Measurements from ENCODE around the gene LYSMD3.

DNA sequence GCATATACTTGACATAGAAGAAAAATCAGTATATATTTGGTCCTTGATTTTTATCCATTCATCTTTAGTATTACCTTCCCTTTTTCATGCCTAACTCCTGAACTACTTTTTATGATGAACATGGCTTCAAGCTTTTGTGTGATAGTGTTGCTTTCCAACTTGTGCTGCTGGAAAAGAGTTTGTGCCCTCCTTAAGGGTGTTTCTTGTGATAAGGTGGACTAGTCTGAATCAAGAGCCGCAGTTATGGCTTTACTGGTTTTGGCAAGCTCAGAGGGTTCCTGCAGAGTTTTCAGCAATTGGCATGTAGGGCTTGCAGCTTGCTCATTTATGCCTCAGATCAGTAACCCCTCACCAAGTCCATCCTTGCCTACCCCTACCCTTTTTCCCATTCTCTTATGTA, 34.2 kb downstream of the LYSMD3 start:
- TF ChIP-seq, protein P1, sequence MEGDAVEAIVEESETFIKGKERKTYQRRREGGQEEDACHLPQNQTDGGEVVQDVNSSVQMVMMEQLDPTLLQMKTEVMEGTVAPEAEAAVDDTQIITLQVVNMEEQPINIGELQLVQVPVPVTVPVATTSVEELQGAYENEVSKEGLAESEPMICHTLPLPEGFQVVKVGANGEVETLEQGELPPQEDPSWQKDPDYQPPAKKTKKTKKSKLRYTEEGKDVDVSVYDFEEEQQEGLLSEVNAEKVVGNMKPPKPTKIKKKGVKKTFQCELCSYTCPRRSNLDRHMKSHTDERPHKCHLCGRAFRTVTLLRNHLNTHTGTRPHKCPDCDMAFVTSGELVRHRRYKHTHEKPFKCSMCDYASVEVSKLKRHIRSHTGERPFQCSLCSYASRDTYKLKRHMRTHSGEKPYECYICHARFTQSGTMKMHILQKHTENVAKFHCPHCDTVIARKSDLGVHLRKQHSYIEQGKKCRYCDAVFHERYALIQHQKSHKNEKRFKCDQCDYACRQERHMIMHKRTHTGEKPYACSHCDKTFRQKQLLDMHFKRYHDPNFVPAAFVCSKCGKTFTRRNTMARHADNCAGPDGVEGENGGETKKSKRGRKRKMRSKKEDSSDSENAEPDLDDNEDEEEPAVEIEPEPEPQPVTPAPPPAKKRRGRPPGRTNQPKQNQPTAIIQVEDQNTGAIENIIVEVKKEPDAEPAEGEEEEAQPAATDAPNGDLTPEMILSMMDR (IDR thresholded peaks at IDR 0.05), result no peak
- TF ChIP-seq POLR2AphosphoS5 (IDR thresholded peaks at IDR 0.05), result no peak
- TF ChIP-seq POLR2A (IDR thresholded peaks at IDR 0.05), result no peak
- TF ChIP-seq EP300 (IDR thresholded peaks at IDR 0.05; ENCODE audit: low read depth), result no peak
